ENCODE results near the gene CHN1.

Gene CHN1

DNA sequence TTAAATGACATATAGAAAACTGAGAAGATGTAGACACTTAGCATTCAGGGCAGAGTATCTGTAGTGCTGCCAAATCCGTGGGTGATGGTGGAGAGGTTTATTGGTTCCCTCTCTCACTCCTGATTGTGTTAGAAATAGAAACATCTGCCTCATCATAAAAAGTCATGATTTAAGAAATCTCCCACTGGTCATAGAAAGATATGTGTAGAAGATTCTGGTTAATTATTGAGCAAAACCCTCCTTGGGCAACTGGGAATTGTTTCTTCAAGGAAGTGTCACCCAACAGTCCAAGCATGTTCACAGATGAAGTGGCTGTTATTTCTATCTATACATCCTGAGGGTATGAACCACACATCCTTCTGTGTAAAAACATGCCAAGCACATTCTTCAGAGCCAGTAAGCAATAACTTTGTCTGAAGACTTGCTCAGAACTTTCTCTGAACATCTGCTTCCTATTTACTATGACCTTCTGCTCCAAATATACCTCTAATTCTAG is 207.4 kb downstream of the CHN1 start:
- Histone ChIP-seq H3K4me1 (ENCODE audit: control insufficient read depth in 5 of 5, insufficient read depth in 5 of 5, low read length in 5 of 5) (peaks cover 0 to 2% (median 0%) of the 10 kb centered on the region in 5 donors), H3K9me3 (ENCODE audit: control insufficient read depth in 5 of 5, low read length in 5 of 5) (no peaks in the 10 kb centered on the region), H3K4me3 (ENCODE audit: low read depth in 1 of 5, low read length in 5 of 5) (no peak overlapping the region), H3K27ac (ENCODE audit: low read depth, low read length) (no peak overlapping the region), H3K36me3 (ENCODE audit: control insufficient read depth in 5 of 5, insufficient read depth in 5 of 5, low read length in 5 of 5) (peaks cover 0 to 6% (median 4%) of the 10 kb centered on the region in 5 donors), H3K27me3 (ENCODE audit: control insufficient read depth in 5 of 5, insufficient read depth in 4 of 5, low read length in 5 of 5) (no peaks in the 10 kb centered on the region), H3K9ac (ENCODE audit: low read length in 5 of 5) (no peak overlapping the region)

DNA sequence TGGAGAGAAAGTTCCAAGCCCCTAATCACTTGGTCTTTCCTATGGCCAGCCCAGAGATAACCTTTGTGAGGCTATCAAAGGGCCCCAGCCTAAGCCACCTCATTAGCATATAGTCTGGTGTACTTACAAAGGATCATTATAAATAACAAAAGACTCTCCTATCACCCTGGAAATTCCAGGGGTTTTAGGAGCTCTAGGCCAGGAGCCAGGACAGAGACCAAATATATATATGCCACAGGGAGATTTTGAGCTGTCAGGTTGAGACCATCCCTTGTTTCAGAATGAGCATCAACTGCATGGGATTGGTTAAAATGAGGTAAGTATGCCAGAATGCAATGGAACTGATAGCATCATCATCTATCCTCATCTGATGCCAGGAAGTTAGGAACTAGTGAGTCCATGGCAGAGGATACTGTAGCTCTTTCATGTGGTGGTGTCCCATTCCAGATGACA is 208.8 kb downstream of the CHN1 start:
- no peak overlapping the region for H3K9ac ChIP-seq (ENCODE audit: low read length in 5 of 5)
- H3K27ac ChIP-seq (ENCODE audit: low read depth, low read length) = no peak overlapping the region
- peaks cover 0 to 2% (median 0%) of the 10 kb centered on the region in 5 donors for H3K4me1 ChIP-seq (ENCODE audit: control insufficient read depth in 5 of 5, insufficient read depth in 5 of 5, low read length in 5 of 5)
- H3K4me3 ChIP-seq (ENCODE audit: low read depth in 1 of 5, low read length in 5 of 5) = no peak overlapping the region
- H3K27me3 ChIP-seq (ENCODE audit: control insufficient read depth in 5 of 5, insufficient read depth in 4 of 5, low read length in 5 of 5) = no peaks in the 10 kb centered on the region
- H3K9me3 ChIP-seq (ENCODE audit: control insufficient read depth in 5 of 5, low read length in 5 of 5) = no peaks in the 10 kb centered on the region
- H3K36me3 ChIP-seq (ENCODE audit: control insufficient read depth in 5 of 5, insufficient read depth in 5 of 5, low read length in 5 of 5) = peaks cover 0 to 6% (median 4%) of the 10 kb centered on the region in 5 donors

DNA sequence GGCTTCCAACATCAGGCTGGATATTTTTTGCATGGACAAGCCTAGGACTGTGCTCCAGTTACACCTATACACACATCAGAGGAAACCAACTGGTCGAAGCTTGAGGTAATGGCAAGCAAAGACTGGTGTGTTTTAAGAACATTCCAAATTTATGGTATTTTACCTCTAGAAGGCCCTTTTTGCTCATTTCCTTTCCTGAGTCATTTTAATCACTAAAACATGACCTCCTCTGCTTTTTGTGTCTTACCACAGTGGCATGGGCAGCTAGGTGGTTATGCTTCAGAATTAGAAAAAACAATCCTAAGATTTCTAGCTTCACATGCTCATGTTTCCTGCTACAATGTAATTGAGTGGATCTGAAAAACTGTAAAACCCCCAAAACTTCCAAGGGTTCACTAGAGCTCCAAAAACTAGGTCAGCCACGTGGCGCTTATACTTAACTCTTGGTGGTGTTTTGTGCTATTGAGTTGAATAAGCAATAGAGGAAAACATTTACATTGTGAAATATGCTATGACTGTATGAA is 210.3 kb downstream of the CHN1 start:
- Histone ChIP-seq H3K4me3 (ENCODE audit: low read depth in 1 of 5, low read length in 5 of 5) (no peak overlapping the region), H3K9me3 (ENCODE audit: control insufficient read depth in 5 of 5, low read length in 5 of 5) (no peaks in the 10 kb centered on the region), H3K27me3 (ENCODE audit: control insufficient read depth in 5 of 5, insufficient read depth in 4 of 5, low read length in 5 of 5) (no peaks in the 10 kb centered on the region), H3K4me1 (ENCODE audit: control insufficient read depth in 5 of 5, insufficient read depth in 5 of 5, low read length in 5 of 5) (peaks cover 0 to 2% (median 0%) of the 10 kb centered on the region in 5 donors), H3K36me3 (ENCODE audit: control insufficient read depth in 5 of 5, insufficient read depth in 5 of 5, low read length in 5 of 5) (peaks cover 0 to 4% (median 2%) of the 10 kb centered on the region in 5 donors), H3K27ac (ENCODE audit: low read depth, low read length) (no peak overlapping the region), H3K9ac (ENCODE audit: low read length in 5 of 5) (no peak overlapping the region)

DNA sequence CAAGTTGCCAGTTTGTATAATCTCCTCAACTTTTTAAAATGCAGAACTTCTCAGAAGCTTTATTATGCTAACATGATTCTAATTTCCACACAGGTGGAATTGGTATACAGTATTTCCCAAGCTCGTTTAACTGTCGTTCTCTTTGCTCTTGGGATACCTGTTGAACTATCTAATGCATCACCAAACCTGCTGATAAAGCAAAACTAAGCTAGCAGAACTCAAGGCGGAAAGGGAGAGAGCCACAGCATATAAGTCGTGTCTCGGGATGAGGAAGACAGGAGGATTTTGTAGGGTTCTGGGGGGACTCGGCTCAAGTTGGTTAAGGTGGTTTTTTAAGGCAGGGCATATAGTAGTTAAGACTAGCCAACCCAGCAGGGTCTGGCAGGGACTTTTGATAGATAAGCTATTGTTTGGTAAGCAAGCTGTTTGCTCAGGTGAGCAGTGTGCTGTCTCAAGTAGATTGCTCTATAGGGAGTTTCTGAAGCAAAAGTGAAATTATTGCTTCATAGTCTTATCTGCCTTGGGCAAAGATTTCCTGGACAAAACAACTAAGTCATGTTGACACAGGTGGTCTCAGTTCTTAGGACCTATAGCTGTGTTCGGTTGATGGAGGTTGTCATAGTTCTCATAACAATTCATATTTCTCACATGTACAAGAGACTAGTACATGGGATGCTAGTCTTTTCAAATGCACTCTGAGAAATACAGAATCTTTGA is 212.7 kb downstream of the CHN1 start:
- peaks cover 0 to 11% (median 0%) of the 10 kb centered on the region in 5 donors for H3K4me1 ChIP-seq (ENCODE audit: control insufficient read depth in 5 of 5, insufficient read depth in 5 of 5, low read length in 5 of 5)
- no peaks in the 10 kb centered on the region for H3K9me3 ChIP-seq (ENCODE audit: control insufficient read depth in 5 of 5, low read length in 5 of 5)

DNA sequence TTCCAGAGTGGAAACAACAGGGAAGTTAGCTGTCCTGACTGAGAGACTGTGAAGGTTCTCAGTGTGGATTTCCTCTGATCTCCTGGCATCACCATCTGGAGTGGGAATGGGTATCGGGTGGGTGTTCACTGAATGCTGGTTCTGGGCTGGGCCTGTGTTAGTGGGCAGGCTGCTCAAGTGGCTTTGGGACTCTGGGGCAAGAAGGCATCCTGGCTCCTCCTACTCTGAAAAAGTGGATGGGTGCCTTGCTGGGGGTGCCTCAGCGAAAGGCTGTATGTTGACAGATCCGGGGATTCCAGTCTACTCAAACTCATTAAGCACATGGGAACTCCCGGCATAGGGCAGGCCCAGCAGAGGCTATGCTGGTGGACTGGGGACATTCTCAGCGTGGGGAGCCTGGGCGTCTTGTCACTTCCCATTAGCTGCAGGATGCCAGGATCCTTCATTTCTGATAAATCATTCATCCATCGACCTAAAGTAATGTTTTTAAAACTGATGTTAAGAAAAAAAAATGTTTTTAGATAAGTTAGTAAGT is 213.4 kb downstream of the CHN1 start:
- peaks cover 0 to 11% (median 0%) of the 10 kb centered on the region in 5 donors for H3K4me1 ChIP-seq (ENCODE audit: control insufficient read depth in 5 of 5, insufficient read depth in 5 of 5, low read length in 5 of 5)
- H3K27me3 ChIP-seq (ENCODE audit: control insufficient read depth in 5 of 5, insufficient read depth in 4 of 5, low read length in 5 of 5) = no peaks in the 10 kb centered on the region
- no peak overlapping the region for H3K27ac ChIP-seq (ENCODE audit: low read depth, low read length)
- no peak overlapping the region for H3K9ac ChIP-seq (ENCODE audit: low read length in 5 of 5)
- no peaks in the 10 kb centered on the region for H3K36me3 ChIP-seq (ENCODE audit: control insufficient read depth in 5 of 5, insufficient read depth in 5 of 5, low read length in 5 of 5)
- no peaks in the 10 kb centered on the region for H3K9me3 ChIP-seq (ENCODE audit: control insufficient read depth in 5 of 5, low read length in 5 of 5)
- no peak overlapping the region for H3K4me3 ChIP-seq (ENCODE audit: low read depth in 1 of 5, low read length in 5 of 5)

More for the DNA sequence above, 212.7 kb downstream of the CHN1 start:
- no peaks in the 10 kb centered on the region for H3K27me3 ChIP-seq (ENCODE audit: control insufficient read depth in 5 of 5, insufficient read depth in 4 of 5, low read length in 5 of 5)
- H3K9ac ChIP-seq (ENCODE audit: low read length in 5 of 5) = no peak overlapping the region
- H3K4me3 ChIP-seq (ENCODE audit: low read depth in 1 of 5, low read length in 5 of 5) = no peak overlapping the region
- no peaks in the 10 kb centered on the region for H3K36me3 ChIP-seq (ENCODE audit: control insufficient read depth in 5 of 5, insufficient read depth in 5 of 5, low read length in 5 of 5)
- H3K27ac ChIP-seq (ENCODE audit: low read depth, low read length) = no peak overlapping the region

DNA sequence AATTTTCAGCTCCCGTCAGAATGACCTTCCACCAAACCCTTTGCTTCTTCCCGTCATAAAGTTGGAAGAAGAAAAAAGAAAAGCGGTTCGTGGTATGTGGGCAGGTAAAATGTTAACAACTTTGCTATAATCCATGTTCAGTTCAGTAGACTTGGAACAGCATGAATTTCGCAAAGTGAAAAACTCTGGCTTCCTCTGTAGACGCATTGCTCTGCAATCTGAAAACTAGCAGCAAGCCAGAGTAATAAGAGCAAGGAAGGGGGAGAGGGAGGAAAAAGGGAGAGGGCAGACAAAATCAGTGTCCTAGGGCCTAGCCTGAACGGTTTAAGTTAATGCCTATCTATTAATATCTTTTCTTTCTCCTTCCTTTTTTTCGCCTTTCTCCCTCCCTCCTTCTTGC is 214.2 kb downstream of the CHN1 start:
- Histone ChIP-seq H3K4me1 (ENCODE audit: control insufficient read depth in 5 of 5, insufficient read depth in 5 of 5, low read length in 5 of 5) (peaks cover 0 to 11% (median 0%) of the 10 kb centered on the region in 5 donors), H3K4me3 (ENCODE audit: low read depth in 1 of 5, low read length in 5 of 5) (no peak overlapping the region), H3K9ac (ENCODE audit: low read length in 5 of 5) (no peak overlapping the region), H3K9me3 (ENCODE audit: control insufficient read depth in 5 of 5, low read length in 5 of 5) (no peaks in the 10 kb centered on the region), H3K27me3 (ENCODE audit: control insufficient read depth in 5 of 5, insufficient read depth in 4 of 5, low read length in 5 of 5) (no peaks in the 10 kb centered on the region), H3K27ac (ENCODE audit: low read depth, low read length) (no peak overlapping the region), H3K36me3 (ENCODE audit: control insufficient read depth in 5 of 5, insufficient read depth in 5 of 5, low read length in 5 of 5) (no peaks in the 10 kb centered on the region)

DNA sequence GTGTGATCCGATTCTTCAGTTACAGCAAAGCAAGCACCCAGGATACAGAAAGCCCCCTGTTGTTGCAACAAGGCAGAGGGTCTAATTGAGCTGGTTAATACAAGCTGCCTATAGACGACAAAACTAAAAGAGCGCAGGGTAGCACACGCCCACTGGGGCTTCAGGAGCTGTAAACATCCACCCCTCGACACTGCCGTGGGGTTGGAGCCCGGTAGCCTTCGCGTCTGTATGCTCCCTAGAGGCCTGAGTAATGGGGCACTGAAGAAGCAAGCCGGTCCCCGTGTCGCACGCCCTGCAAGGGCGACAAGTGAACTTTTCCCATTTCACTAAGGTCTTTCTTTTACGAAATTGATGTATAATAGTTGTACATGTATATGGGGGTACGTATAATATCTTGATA is 216.2 kb downstream of the CHN1 start:
- Histone ChIP-seq H3K27ac (ENCODE audit: low read depth, low read length) (no peak overlapping the region), H3K36me3 (ENCODE audit: control insufficient read depth in 5 of 5, insufficient read depth in 5 of 5, low read length in 5 of 5) (no peaks in the 10 kb centered on the region), H3K4me1 (ENCODE audit: control insufficient read depth in 5 of 5, insufficient read depth in 5 of 5, low read length in 5 of 5) (peaks cover 0 to 11% (median 0%) of the 10 kb centered on the region in 5 donors), H3K9ac (ENCODE audit: low read length in 5 of 5) (no peak overlapping the region), H3K9me3 (ENCODE audit: control insufficient read depth in 5 of 5, low read length in 5 of 5) (no peaks in the 10 kb centered on the region), H3K4me3 (ENCODE audit: low read depth in 1 of 5, low read length in 5 of 5) (no peak overlapping the region), H3K27me3 (ENCODE audit: control insufficient read depth in 5 of 5, insufficient read depth in 4 of 5, low read length in 5 of 5) (peaks cover 0 to 4% (median 0%) of the 10 kb centered on the region in 5 donors)

DNA sequence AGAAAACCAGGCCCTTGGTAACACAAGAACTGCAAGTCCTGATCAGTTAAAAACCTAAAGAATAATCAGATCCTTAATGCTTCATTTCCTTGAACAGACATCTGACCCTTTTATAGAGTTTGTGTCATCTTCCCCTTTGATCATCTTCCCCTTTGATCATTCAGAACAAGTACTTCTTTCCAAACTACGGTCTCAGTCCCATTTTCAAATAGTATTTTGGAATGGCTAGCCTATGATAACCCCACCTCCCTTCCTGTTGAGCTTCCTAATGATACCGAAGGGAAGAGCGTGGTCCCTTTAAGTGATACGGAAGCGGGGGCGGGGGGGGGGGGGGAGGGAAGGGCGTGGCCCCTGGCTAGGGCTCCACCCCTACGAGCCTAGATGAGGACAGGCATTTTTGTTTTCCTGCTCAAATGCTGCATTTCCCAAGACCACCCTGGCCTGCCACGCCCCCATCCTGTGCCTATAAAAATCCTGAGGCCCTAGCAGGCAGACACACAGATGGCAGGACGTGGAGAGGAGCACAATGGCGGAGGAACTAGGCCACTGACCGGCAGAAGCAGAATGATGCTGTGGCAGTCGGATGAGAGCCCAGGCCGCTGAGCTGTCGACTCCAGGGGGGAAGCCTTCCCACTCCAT is 216.8 kb downstream of the CHN1 start:
- H3K9ac ChIP-seq (ENCODE audit: low read length in 5 of 5) = no peak overlapping the region
- peaks cover 0 to 4% (median 0%) of the 10 kb centered on the region in 5 donors for H3K27me3 ChIP-seq (ENCODE audit: control insufficient read depth in 5 of 5, insufficient read depth in 4 of 5, low read length in 5 of 5)
- no peaks in the 10 kb centered on the region for H3K9me3 ChIP-seq (ENCODE audit: control insufficient read depth in 5 of 5, low read length in 5 of 5)
- peaks cover 0 to 10% (median 0%) of the 10 kb centered on the region in 5 donors for H3K4me1 ChIP-seq (ENCODE audit: control insufficient read depth in 5 of 5, insufficient read depth in 5 of 5, low read length in 5 of 5)
- H3K27ac ChIP-seq (ENCODE audit: low read depth, low read length) = no peak overlapping the region
- H3K36me3 ChIP-seq (ENCODE audit: control insufficient read depth in 5 of 5, insufficient read depth in 5 of 5, low read length in 5 of 5) = no peaks in the 10 kb centered on the region
- H3K4me3 ChIP-seq (ENCODE audit: low read depth in 1 of 5, low read length in 5 of 5) = peak overlapping the region in 1 of 5 donors; percentile 33

DNA sequence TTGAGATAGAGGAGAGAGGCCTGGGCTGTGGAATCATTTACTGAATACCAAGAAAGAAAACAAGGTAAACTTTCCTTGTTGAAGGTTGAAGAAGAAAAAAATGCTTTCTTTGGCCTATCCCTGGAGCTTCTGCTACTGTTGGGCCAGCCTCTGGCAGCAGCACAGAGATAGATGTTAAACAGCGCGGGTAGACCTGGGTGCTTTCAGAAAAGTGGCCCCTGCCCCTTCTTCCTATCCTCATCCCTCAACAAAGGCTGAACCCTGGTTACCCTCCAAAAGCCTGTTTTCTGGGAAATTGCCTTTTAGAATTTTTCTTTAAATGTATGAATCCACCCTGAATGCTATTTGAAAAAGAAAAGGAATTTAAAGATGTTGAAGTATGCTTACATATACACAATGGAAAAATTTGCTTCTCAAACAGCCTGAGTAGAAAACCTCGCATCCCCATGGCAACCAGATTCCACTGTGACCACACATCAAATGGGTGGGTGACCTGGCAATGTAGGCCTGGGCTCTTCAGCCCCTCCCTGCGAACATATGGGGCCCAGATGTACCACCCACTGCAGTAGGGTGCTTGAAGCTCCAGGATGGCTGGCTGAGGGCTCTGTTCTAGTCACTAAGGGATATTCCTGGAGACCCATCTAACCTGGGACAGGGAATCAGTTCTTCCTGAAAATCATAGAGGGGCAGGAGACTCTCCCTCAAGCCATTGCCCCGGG is 217.5 kb downstream of the CHN1 start:
- no peak overlapping the region for H3K4me3 ChIP-seq (ENCODE audit: low read depth in 1 of 5, low read length in 5 of 5)

More for the DNA sequence above, 217.5 kb downstream of the CHN1 start:
- H3K9ac ChIP-seq (ENCODE audit: low read length in 5 of 5) = no peak overlapping the region
- no peak overlapping the region for H3K27ac ChIP-seq (ENCODE audit: low read depth, low read length)
- H3K36me3 ChIP-seq (ENCODE audit: control insufficient read depth in 5 of 5, insufficient read depth in 5 of 5, low read length in 5 of 5) = no peaks in the 10 kb centered on the region
- peaks cover 0 to 9% (median 0%) of the 10 kb centered on the region in 5 donors for H3K4me1 ChIP-seq (ENCODE audit: control insufficient read depth in 5 of 5, insufficient read depth in 5 of 5, low read length in 5 of 5)
- H3K9me3 ChIP-seq (ENCODE audit: control insufficient read depth in 5 of 5, low read length in 5 of 5) = no peaks in the 10 kb centered on the region
- H3K27me3 ChIP-seq (ENCODE audit: control insufficient read depth in 5 of 5, insufficient read depth in 4 of 5, low read length in 5 of 5) = peaks cover 0 to 4% (median 0%) of the 10 kb centered on the region in 5 donors
